CD4-positive, alpha-beta T cell (primary cell): ENCODE results near the gene FAM76A. TPM values are rescaled to one million over a fixed set of nuclear protein-coding genes. Genes with fewer than 3 reads are reported as not detected.

Source experiments
- ATAC-seq: fragments of 200-7000 bp; cut with Tn5 transposase; one replicate; pipeline ENCODE4 v1.10.0; 2022; ENCODE audit warnings: mild to moderate bottlenecking; ENCODE audit not compliant: poor library complexity
- CTCF ChIA-PET: fragments of 350-600 bp; sonication (Branson Sonifier 250); formaldehyde crosslinking; loops from one replicate; lab custom pipeline; 2021; ENCODE audit warnings: antibody characterized with exemption, inconsistent platforms; lab: Charles Lee
- POLR2A ChIA-PET: fragments of 350-600 bp; sonication (Branson Sonifier 250); formaldehyde crosslinking; loops from one replicate; lab custom pipeline; 2021; ENCODE audit warnings: antibody characterized with exemption, inconsistent platforms; lab: Charles Lee
- DNase-seq, 14 experiments: peaks; one replicate each; pipeline ENCODE4 v3.0.0-alpha.2; 2013 to 2020; ENCODE audit warnings: mixed read lengths in 2 of 14
- H3K27ac ChIP-seq, 2 donors: one replicate each; pipeline versions ENCODE4 v1.5.1 to v1.7.0; 2013; ENCODE audit warnings: low read length in 2 of 2, low read depth in 1 of 2, mild to moderate bottlenecking in 1 of 2
- H3K27me3 ChIP-seq, 2 experiments: 1 replicate in 1 of 2; 2 replicates in 1 of 2; pipeline versions ENCODE4 v1.6.1 to v1.7.0; 2013; ENCODE audit warnings: low read length in 2 of 2, control low read depth in 1 of 2, mild to moderate bottlenecking in 1 of 2, moderate library complexity in 1 of 2; ENCODE audit not compliant: insufficient read depth in 2 of 2, control insufficient read depth in 1 of 2
- H3K36me3 ChIP-seq: one replicate; pipeline ENCODE4 v1.6.1; 2013; ENCODE audit warnings: low read length, control low read depth; ENCODE audit not compliant: insufficient read depth
- H3K4me1 ChIP-seq: one replicate; pipeline ENCODE4 v1.6.1; 2013; ENCODE audit warnings: low read length, control low read depth; ENCODE audit not compliant: insufficient read depth
- H3K4me3 ChIP-seq: one replicate; pipeline ENCODE4 v1.5.1; 2013; ENCODE audit warnings: mild to moderate bottlenecking, low read length, moderate library complexity
- H3K9me3 ChIP-seq, 2 experiments: 1 replicate in 1 of 2; 2 replicates in 1 of 2; pipeline versions ENCODE4 v1.6.1 to v1.7.0; 2013; ENCODE audit warnings: low read length in 2 of 2, mild to moderate bottlenecking in 2 of 2, control low read depth in 1 of 2, moderate library complexity in 1 of 2; ENCODE audit not compliant: control insufficient read depth in 1 of 2, insufficient read depth in 1 of 2
- H3K27ac Mint-ChIP-seq: one replicate; pipeline ENCODE4 v1.8.0; 2020; ENCODE audit warnings: mixed read lengths
- H3K27me3 Mint-ChIP-seq: one replicate; pipeline ENCODE4 v1.8.0; 2021; ENCODE audit warnings: mixed read lengths
- H3K36me3 Mint-ChIP-seq: one replicate; pipeline ENCODE4 v1.8.0; 2021; ENCODE audit warnings: low read depth, mixed read lengths
- H3K4me1 Mint-ChIP-seq: one replicate; pipeline ENCODE4 v1.8.0; 2021; ENCODE audit warnings: low read depth, mixed read lengths
- H3K4me3 Mint-ChIP-seq: one replicate; pipeline ENCODE4 v1.8.0; 2020; ENCODE audit warnings: mild to moderate bottlenecking, mixed read lengths
- H3K9me3 Mint-ChIP-seq: one replicate; pipeline ENCODE4 v1.8.0; 2020; ENCODE audit warnings: mixed read lengths
- intact Hi-C, 2 experiments: fragments of 100-400 bp; cut with DNase I in 1 of 2; cut with micrococcal nuclease in 1 of 2; formaldehyde crosslinking; loops; one replicate each; pipeline versions ENCODE4 v1.15.1 to v1.9.0; 2023 to 2025; cut with DNase I, micrococcal nuclease
- total RNA-seq, 174 experiments: library from RNA in 2 of 174; stranded (reverse) in 2 of 174; gene quantifications; one replicate each; pipeline ENCODE4 v1.2.3 and lab custom pipeline; 2021 to 2026
- TF ChIP-seq, protein P1 (sequence below): fragments of 200-600 bp; IDR thresholded peaks from one replicate; pipeline ENCODE4 v1.8.0; 2022; ENCODE audit warnings: antibody characterized with exemption, mild to moderate bottlenecking

Gene FAM76A
- total RNA-seq, 2 experiments from 2014 or later = 26.0 to 28.7 TPM

DNA sequence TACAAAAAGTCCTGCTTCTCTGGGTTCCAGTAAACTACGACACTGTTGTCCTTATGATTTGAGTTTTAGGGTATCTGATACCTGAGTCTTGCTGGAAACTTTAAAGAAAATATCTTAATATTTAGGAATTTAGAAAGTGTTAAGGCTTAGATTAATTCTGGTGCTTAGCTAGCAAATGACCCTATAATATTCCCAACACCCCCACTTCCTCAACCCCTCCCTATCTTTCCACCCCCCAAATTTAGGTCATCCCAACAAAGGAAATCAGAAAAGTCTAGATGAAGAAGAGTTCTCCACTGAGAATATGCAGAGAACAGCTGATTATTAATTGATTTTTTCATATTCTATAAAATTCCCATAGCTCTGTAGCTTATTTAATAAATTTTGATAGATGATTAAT lies 58.9 kb downstream of the FAM76A start:
- POLR2A ChIA-PET = interaction anchor here (0.7 to 1.4 kb wide), 2 partner anchors 12 to 402 kb away, joined by 3 to 5 read pairs; partner anchors contain the start of genes CD164L2 and STX12
- Histone ChIP-seq H3K4me1 (no peaks in the 10 kb centered on the region), H3K36me3 (peaks cover 4% of the 10 kb centered on the region), H3K9me3 (no peaks in the 10 kb centered on the region), H3K27ac (no peak overlapping the region), H3K4me3 (no peak overlapping the region), H3K27me3 (no peaks in the 10 kb centered on the region)
- no peak for DNase-seq
- ATAC-seq = no peak
- Mint-ChIP-seq H3K36me3 (peaks cover 24% of the 10 kb centered on the region), H3K9me3 (no peaks in the 10 kb centered on the region), H3K4me1 (peaks cover 39% of the 10 kb centered on the region), H3K27ac (peak overlapping the region; percentile 8), H3K27me3 (no peaks in the 10 kb centered on the region), H3K4me3 (no peak overlapping the region)
- intact Hi-C loops = no loop called here
- TF ChIP-seq, protein P1, sequence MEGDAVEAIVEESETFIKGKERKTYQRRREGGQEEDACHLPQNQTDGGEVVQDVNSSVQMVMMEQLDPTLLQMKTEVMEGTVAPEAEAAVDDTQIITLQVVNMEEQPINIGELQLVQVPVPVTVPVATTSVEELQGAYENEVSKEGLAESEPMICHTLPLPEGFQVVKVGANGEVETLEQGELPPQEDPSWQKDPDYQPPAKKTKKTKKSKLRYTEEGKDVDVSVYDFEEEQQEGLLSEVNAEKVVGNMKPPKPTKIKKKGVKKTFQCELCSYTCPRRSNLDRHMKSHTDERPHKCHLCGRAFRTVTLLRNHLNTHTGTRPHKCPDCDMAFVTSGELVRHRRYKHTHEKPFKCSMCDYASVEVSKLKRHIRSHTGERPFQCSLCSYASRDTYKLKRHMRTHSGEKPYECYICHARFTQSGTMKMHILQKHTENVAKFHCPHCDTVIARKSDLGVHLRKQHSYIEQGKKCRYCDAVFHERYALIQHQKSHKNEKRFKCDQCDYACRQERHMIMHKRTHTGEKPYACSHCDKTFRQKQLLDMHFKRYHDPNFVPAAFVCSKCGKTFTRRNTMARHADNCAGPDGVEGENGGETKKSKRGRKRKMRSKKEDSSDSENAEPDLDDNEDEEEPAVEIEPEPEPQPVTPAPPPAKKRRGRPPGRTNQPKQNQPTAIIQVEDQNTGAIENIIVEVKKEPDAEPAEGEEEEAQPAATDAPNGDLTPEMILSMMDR = no peak
- CTCF ChIA-PET = no interaction called here

DNA sequence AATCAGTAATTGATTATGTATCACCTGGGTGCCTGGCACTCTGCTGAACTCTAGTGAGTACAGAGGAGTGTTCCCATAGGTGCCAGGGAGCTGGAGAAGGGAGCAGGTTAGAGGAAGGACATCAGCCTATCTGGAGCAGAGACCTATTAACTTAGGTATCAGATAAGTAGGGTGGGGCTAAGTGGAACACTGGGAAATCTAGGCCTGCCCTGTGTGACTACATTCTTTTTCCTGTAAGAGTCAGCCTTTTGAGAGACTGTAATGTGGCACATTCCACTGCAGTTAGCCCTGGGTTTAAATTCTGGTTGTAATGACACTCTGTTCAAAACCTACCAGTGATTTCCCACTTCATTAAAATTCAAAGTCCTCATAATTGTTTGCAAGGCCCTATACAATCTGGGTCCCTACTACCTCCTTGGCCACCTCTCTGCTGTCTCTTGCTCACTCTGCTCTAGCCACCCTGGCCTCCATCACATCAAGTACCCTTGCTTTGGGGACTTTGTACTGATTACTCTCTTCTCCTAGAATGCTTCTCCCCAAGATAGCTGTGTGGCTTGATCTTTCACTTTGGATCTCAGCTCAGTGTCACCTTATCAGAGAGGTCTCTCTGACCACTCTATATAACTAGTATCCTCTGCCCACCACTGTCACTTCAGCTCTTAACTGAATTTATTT lies 60.2 kb downstream of the FAM76A start:
- intact Hi-C loops = no loop called here
- DNase-seq = no peak
- no peaks in the 10 kb centered on the region for H3K4me1 ChIP-seq
- CTCF ChIA-PET = interaction anchor here (1.4 kb wide), 2 partner anchors 11 to 17 kb away, joined by 3 read pairs; no protein-coding TSS in a partner anchor
- TF ChIP-seq, protein P1 = no peak
- H3K27ac ChIP-seq = no peak overlapping the region
- ATAC-seq = no peak
- peaks cover 13% of the 10 kb centered on the region for H3K36me3 ChIP-seq
- peaks cover 31% of the 10 kb centered on the region for H3K36me3 Mint-ChIP-seq
- H3K4me1 Mint-ChIP-seq = peaks cover 39% of the 10 kb centered on the region
- no peak overlapping the region for H3K4me3 ChIP-seq
- no peak overlapping the region for H3K4me3 Mint-ChIP-seq
- H3K27ac Mint-ChIP-seq = peak overlapping the region; percentile 11
- H3K27me3 Mint-ChIP-seq = no peaks in the 10 kb centered on the region
- H3K27me3 ChIP-seq = no peaks in the 10 kb centered on the region
- no peaks in the 10 kb centered on the region for H3K9me3 Mint-ChIP-seq
- POLR2A ChIA-PET = interaction anchor here (0.5 kb wide), 1 partner anchor 21 kb away, joined by 3 read pairs; no protein-coding TSS in a partner anchor
- no peaks in the 10 kb centered on the region for H3K9me3 ChIP-seq

DNA sequence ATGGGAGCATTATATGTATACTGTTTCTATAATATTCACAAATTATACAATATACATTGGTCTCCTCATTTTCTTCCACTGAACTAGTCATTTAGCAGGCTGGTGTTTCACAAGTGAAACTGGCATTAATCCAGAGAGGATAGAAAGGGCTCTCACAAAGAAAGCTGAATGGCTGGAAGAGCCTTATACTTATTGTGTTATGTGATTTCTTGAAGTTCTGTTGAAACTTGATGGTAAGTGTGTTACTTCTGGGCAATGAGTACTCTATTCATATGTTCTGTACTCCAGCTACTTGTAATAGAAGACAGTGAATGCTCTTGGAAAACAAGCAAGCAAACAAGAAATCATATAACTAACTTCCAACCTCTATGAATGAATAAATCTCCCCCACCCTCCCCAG lies 62.1 kb downstream of the FAM76A start:
- no peak for DNase-seq
- ChIA-PET CTCF (no interaction called here), POLR2A (no interaction called here)
- no peaks in the 10 kb centered on the region for H3K27me3 Mint-ChIP-seq
- H3K27ac Mint-ChIP-seq = no peak overlapping the region
- Histone ChIP-seq H3K36me3 (peaks cover 20% of the 10 kb centered on the region), H3K4me3 (no peak overlapping the region), H3K9me3 (no peaks in the 10 kb centered on the region), H3K27ac (no peak overlapping the region), H3K27me3 (no peaks in the 10 kb centered on the region), H3K4me1 (no peaks in the 10 kb centered on the region)
- intact Hi-C loops = no loop called here
- ATAC-seq = no peak
- no peak overlapping the region for H3K4me3 Mint-ChIP-seq
- TF ChIP-seq, protein P1 = no peak
- peaks cover 27% of the 10 kb centered on the region for H3K4me1 Mint-ChIP-seq
- peaks cover 27% of the 10 kb centered on the region for H3K36me3 Mint-ChIP-seq
- no peaks in the 10 kb centered on the region for H3K9me3 Mint-ChIP-seq
